CD14-positive monocyte (primary cell): Measurements from ENCODE around the gene STARD13. TPM values are rescaled to one million over a fixed set of nuclear protein-coding genes. Genes with fewer than 3 reads are reported as not detected.

Source experiments
- DNase-seq, 3 donors: peaks; one replicate each; pipeline ENCODE4 v3.0.0-alpha.2; 2011 to 2022
- H2AFZ ChIP-seq: 2 replicates; pipeline ENCODE4 v1.6.0; 2012; ENCODE audit warnings: mild to moderate bottlenecking, low read depth, low read length, inconsistent platforms; ENCODE audit not compliant: insufficient read depth, poor library complexity, severe bottlenecking
- H3K27ac ChIP-seq, 2 donors: 1 replicate in 1 of 2; 2 replicates in 1 of 2; pipeline ENCODE4 v1.5.1; 2012 to 2013; ENCODE audit warnings: low read length in 2 of 2, control low read depth in 1 of 2, inconsistent platforms in 1 of 2, low read depth in 1 of 2, mild to moderate bottlenecking in 1 of 2
- H3K27me3 ChIP-seq, 2 donors: one replicate each; pipeline versions ENCODE4 v1.6.0 to v1.6.1; 2011 to 2013; ENCODE audit warnings: low read length in 2 of 2; ENCODE audit not compliant: control insufficient read depth in 2 of 2, insufficient read depth in 2 of 2
- H3K36me3 ChIP-seq, 2 donors: replicated peaks in 1 of 2; 1 replicate in 1 of 2; 2 replicates in 1 of 2; pipeline versions ENCODE4 v1.5.1 to v1.6.1; 2012 to 2013; ENCODE audit warnings: low read length in 2 of 2, control low read depth in 1 of 2, inconsistent platforms in 1 of 2, mild to moderate bottlenecking in 1 of 2; ENCODE audit not compliant: insufficient read depth in 2 of 2, control insufficient read depth in 1 of 2
- H3K4me1 ChIP-seq, 2 donors: 1 replicate in 1 of 2; 2 replicates in 1 of 2; pipeline versions ENCODE4 v1.5.1 to v1.6.1; 2012 to 2013; ENCODE audit warnings: low read length in 2 of 2, control low read depth in 1 of 2, inconsistent platforms in 1 of 2, mild to moderate bottlenecking in 1 of 2, moderate library complexity in 1 of 2; ENCODE audit not compliant: insufficient read depth in 2 of 2, control insufficient read depth in 1 of 2
- H3K4me2 ChIP-seq: replicated peaks from 2 replicates; pipeline ENCODE3; 2012; ENCODE audit warnings: low read length, moderate library complexity, mild to moderate bottlenecking; ENCODE audit not compliant: poor library complexity, severe bottlenecking; ENCODE audit errors: extremely low read depth
- H3K4me3 ChIP-seq, 3 experiments: fragments of 200-600 bp in 1 of 3; sonication (generic) in 1 of 3; replicated peaks in 1 of 3; 1 replicate in 2 of 3; 2 replicates in 1 of 3; pipeline ENCODE4 v1.5.1; 2011 to 2013; ENCODE audit warnings: low read length in 3 of 3, mild to moderate bottlenecking in 3 of 3, control low read depth in 2 of 3, low read depth in 2 of 3, inconsistent platforms in 1 of 3, moderate library complexity in 1 of 3
- H3K79me2 ChIP-seq: 2 replicates; pipeline ENCODE4 v1.6.0; 2012; ENCODE audit warnings: mild to moderate bottlenecking, control low read depth, inconsistent platforms, low read length, moderate library complexity; ENCODE audit not compliant: insufficient read depth
- H3K9ac ChIP-seq: 2 replicates; pipeline ENCODE4 v1.6.0; 2017; ENCODE audit warnings: low read length, mild to moderate bottlenecking; ENCODE audit not compliant: insufficient read depth, poor library complexity, severe bottlenecking
- H3K9me3 ChIP-seq, 2 donors: replicated peaks in 1 of 2; 1 replicate in 1 of 2; 2 replicates in 1 of 2; pipeline versions ENCODE4 v1.5.1 to v1.6.1; 2012 to 2013; ENCODE audit warnings: low read length in 2 of 2, control low read depth in 1 of 2; ENCODE audit not compliant: control insufficient read depth in 1 of 2, insufficient read depth in 1 of 2
- H4K20me1 ChIP-seq: 2 replicates; pipeline ENCODE4 v1.6.0; 2012; ENCODE audit warnings: mild to moderate bottlenecking, low read length, control low read depth, moderate library complexity; ENCODE audit not compliant: insufficient read depth
- H3K27ac Mint-ChIP-seq, 7 donors: one replicate each; pipeline ENCODE4 v1.8.0; 2020; ENCODE audit warnings: mild to moderate bottlenecking in 7 of 7, mixed read lengths in 7 of 7, moderate library complexity in 6 of 7, inconsistent platforms in 2 of 7
- H3K27me3 Mint-ChIP-seq, 3 donors: one replicate each; pipeline ENCODE4 v1.8.0; 2021 to 2022; ENCODE audit warnings: low read depth in 3 of 3, mild to moderate bottlenecking in 3 of 3, mixed read lengths in 3 of 3, moderate library complexity in 3 of 3, inconsistent platforms in 1 of 3
- H3K36me3 Mint-ChIP-seq, 2 donors: one replicate each; pipeline ENCODE4 v1.8.0; 2020; ENCODE audit warnings: mixed read lengths in 2 of 2, inconsistent platforms in 1 of 2, mild to moderate bottlenecking in 1 of 2
- H3K4me1 Mint-ChIP-seq: one replicate; pipeline ENCODE4 v1.8.0; 2020; ENCODE audit warnings: mild to moderate bottlenecking, mixed read lengths
- H3K4me3 Mint-ChIP-seq, 2 donors: one replicate each; pipeline ENCODE4 v1.8.0; 2020; ENCODE audit warnings: mild to moderate bottlenecking in 2 of 2, mixed read lengths in 2 of 2, moderate library complexity in 1 of 2
- H3K9me3 Mint-ChIP-seq, 7 donors: one replicate each; pipeline ENCODE4 v1.8.0; 2020 to 2022; ENCODE audit warnings: mixed read lengths in 7 of 7, mild to moderate bottlenecking in 6 of 7, moderate library complexity in 6 of 7, inconsistent platforms in 2 of 7
- WGBS: methylation state at CpG from one replicate; pipeline ENCODE4 v1.1.5; 2013; ENCODE audit warnings: missing lambda C conversion rate; ENCODE audit not compliant: insufficient coverage; 5-methylcytosine and 5-hydroxymethylcytosine counted together
- intact Hi-C, 2 donors: fragments of 100-400 bp; cut with micrococcal nuclease; formaldehyde crosslinking; loops; one replicate each; pipeline versions ENCODE4 v1.15.0 to v1.15.1; 2023
- polyA plus RNA-seq, 3 donors: library from polyadenylated mRNA; depleted of rRNA in 1 of 3; unstranded in 2 of 3; stranded (reverse) in 1 of 3; fragments of 300-500 nt in 2 of 3; fragments of >200 nt in 1 of 3; fragmentation: Illumina TruSeq in 2 of 3; gene quantifications; 1 replicate in 2 of 3; 2 replicates in 1 of 3; pipeline ENCODE4 v1.2.3, GENCODE V29; 2012 to 2021
- TF ChIP-seq, protein P1 (sequence below): fragments of 200-600 bp; IDR thresholded peaks from one replicate; pipeline ENCODE4 v1.8.0; 2022; ENCODE audit warnings: antibody characterized with exemption, mild to moderate bottlenecking

STARD13 gene
- polyA plus RNA-seq, 3 donors: 0.37 to 0.69 (median 0.60) TPM

DNA sequence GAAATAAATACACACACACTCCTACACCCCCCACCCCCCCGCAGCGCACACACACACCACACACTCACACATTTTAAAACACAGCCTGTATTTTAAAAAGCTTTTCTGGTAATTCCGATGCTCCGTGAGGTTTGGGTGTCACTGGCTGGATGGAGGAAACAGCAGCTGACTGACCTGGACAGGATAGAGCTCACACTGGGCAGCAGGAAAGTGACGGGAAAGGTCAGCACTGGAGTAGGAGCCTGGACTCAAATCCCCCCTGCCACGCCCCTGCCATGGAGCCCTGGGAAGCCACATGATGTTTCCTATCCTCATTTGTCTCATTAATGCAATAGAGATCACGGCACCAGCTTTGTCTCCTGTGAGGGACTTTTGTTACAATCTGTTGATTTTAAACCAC, 49.3 kb upstream of the STARD13 start:
- Histone ChIP-seq H3K4me2 (no peak overlapping the region), H4K20me1 (no peaks in the 10 kb centered on the region), H3K9me3 (no peaks in the 10 kb centered on the region), H3K27ac (no peak overlapping the region), H2AFZ (no peak overlapping the region), H3K36me3 (no peaks in the 10 kb centered on the region), H3K79me2 (no peaks in the 10 kb centered on the region), H3K9ac (no peak overlapping the region), H3K4me3 (no peak overlapping the region), H3K4me1 (no peaks in the 10 kb centered on the region), H3K27me3 (no peaks in the 10 kb centered on the region)
- no peaks in the 10 kb centered on the region for H3K36me3 Mint-ChIP-seq
- peak overlapping the region in 1 of 7 donors; percentile 38 for H3K27ac Mint-ChIP-seq
- TF ChIP-seq, protein P1, sequence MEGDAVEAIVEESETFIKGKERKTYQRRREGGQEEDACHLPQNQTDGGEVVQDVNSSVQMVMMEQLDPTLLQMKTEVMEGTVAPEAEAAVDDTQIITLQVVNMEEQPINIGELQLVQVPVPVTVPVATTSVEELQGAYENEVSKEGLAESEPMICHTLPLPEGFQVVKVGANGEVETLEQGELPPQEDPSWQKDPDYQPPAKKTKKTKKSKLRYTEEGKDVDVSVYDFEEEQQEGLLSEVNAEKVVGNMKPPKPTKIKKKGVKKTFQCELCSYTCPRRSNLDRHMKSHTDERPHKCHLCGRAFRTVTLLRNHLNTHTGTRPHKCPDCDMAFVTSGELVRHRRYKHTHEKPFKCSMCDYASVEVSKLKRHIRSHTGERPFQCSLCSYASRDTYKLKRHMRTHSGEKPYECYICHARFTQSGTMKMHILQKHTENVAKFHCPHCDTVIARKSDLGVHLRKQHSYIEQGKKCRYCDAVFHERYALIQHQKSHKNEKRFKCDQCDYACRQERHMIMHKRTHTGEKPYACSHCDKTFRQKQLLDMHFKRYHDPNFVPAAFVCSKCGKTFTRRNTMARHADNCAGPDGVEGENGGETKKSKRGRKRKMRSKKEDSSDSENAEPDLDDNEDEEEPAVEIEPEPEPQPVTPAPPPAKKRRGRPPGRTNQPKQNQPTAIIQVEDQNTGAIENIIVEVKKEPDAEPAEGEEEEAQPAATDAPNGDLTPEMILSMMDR: no peak
- H3K9me3 Mint-ChIP-seq: no peaks in the 10 kb centered on the region
- intact Hi-C loops: no loop called here
- WGBS: 100% methylated on average over 2 of the region's 7 CpGs
- no peaks in the 10 kb centered on the region for H3K27me3 Mint-ChIP-seq
- H3K4me3 Mint-ChIP-seq: no peak overlapping the region
- H3K4me1 Mint-ChIP-seq: no peaks in the 10 kb centered on the region
- DNase-seq: no peak

DNA sequence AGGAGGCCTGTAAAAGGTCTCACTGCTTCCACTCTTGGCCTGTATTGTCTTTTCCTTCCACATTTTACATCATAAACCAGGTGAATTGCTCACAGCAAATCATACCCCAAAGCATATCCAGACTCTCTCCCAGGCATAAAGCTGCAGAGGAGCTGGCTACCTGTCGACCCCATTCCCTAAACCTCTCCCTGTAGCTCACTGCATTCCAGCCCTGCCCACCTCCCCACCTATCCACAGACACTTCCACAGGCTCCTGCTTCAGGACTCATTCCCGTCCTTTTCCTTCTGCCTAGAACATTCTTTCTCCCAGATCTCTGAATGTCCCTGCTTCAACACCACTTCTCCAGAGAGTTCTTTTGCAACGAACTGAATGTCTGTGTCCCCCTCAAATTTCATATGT, 46.4 kb upstream of the STARD13 start:
- DNase-seq: no peak
- Histone ChIP-seq H4K20me1 (no peaks in the 10 kb centered on the region), H3K9ac (no peak overlapping the region), H3K27ac (no peak overlapping the region), H3K4me1 (no peaks in the 10 kb centered on the region), H3K36me3 (no peaks in the 10 kb centered on the region), H3K4me2 (no peak overlapping the region), H2AFZ (no peak overlapping the region), H3K27me3 (no peaks in the 10 kb centered on the region), H3K79me2 (no peaks in the 10 kb centered on the region), H3K4me3 (no peak overlapping the region), H3K9me3 (no peaks in the 10 kb centered on the region)
- Mint-ChIP-seq H3K27ac (no peak overlapping the region), H3K4me1 (no peaks in the 10 kb centered on the region), H3K4me3 (no peak overlapping the region), H3K36me3 (no peaks in the 10 kb centered on the region), H3K9me3 (no peaks in the 10 kb centered on the region), H3K27me3 (peaks cover 0 to 2% (median 0%) of the 10 kb centered on the region in 3 donors)
- intact Hi-C loops: no loop called here
- WGBS: 79% methylated on average over 2 of the region's 3 CpGs
- TF ChIP-seq, protein P1: no peak
